Activated effector memory CD4-positive, alpha-beta T cell treated with Interleukin-2 at 50 U/mL for 16 hours (primary cell): ENCODE measurements around the gene GPN1.
A peak's percentile ranks its signal among the peaks of the same experiment; 100 is the strongest.
"Not testable (repeated sequence)": the region's sequence is repeated elsewhere in the genome, so short reads cannot be mapped to it uniquely, and the experiment has no call there.

ENCODE experiments used
- DNase-seq: peaks from one replicate; pipeline ENCODE4 v3.0.0-alpha.2; 2020

GPN1 gene

GRCh38 chr2:27672723-27673486 lies 44.1 kb downstream of the GPN1 start:
- DNase-seq, result no peak

- no peak for DNase-seq
Measured at GRCh38 chr2:27680571-27680970, 51.7 kb downstream of the GPN1 start.

GRCh38 chr2:27681841-27682240 lies 53.0 kb downstream of the GPN1 start:
- no peak for DNase-seq

GRCh38 chr2:27682334-27682771 lies 53.5 kb downstream of the GPN1 start:
- DNase-seq, result not testable (repeated sequence)

- DNase-seq, result peak; percentile 66
Measured at GRCh38 chr2:27683390-27684071, 54.7 kb downstream of the GPN1 start.

GRCh38 chr2:27685006-27685405 lies 56.2 kb downstream of the GPN1 start:
- not testable (repeated sequence) for DNase-seq

- DNase-seq, result no peak
Measured at GRCh38 chr2:27685577-27685976, 56.7 kb downstream of the GPN1 start.

- no peak for DNase-seq
Measured at GRCh38 chr2:27687232-27687631, 58.4 kb downstream of the GPN1 start.

- DNase-seq, result no peak
Measured at GRCh38 chr2:27689424-27689823, 60.6 kb downstream of the GPN1 start.

- DNase-seq, result no peak
Measured at GRCh38 chr2:27690052-27690451, 61.2 kb downstream of the GPN1 start.

GRCh38 chr2:27697660-27698059 lies 68.8 kb downstream of the GPN1 start:
- DNase-seq, result no peak
